ENCODE data around the gene NIPAL3. TPM values are rescaled to one million over a fixed set of nuclear protein-coding genes. Genes with fewer than 3 reads are reported as not detected.
A peak's percentile ranks its signal among the peaks of the same experiment; 100 is the strongest.

NIPAL3 gene
- total RNA-seq, 1 donor = 31.8 TPM

DNA sequence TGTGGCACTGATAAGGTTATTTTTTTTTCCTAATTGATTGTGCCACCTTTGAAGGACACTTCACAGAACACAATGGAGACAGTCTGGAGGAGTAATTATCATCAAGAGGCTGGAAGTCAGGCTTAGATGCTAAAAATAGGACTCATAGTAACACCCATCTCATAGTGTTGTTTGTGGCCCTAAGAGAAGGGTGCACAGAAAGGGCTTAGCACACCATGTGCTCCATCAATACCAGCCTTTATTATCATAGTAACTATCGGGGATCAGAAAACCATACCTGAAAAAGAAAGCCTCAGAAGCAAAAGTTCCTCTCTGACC lies 11.9 kb downstream of the NIPAL3 start:
- Histone ChIP-seq H3K9me3 (ENCODE audit: low read depth, low read length) (no peaks in the 10 kb centered on the region), H2AFZ (ENCODE audit: low read length) (no peak overlapping the region), H3K79me2 (ENCODE audit: insufficient read depth, low read length) (no peaks in the 10 kb centered on the region), H3K4me3 (ENCODE audit: insufficient read depth, low read length) (no peak overlapping the region), H3K4me2 (ENCODE audit: insufficient read depth, low read length) (no peak overlapping the region), H3K4me1 (ENCODE audit: insufficient read depth, low read length) (no peaks in the 10 kb centered on the region), H3K27ac (ENCODE audit: low read depth, low read length) (no peak overlapping the region), H3K36me3 (ENCODE audit: insufficient read depth, low read length) (peaks cover 6% of the 10 kb centered on the region), H4K20me1 (ENCODE audit: insufficient read depth, low read length) (peaks cover 8% of the 10 kb centered on the region), H3K27me3 (ENCODE audit: insufficient read depth, low read length) (no peaks in the 10 kb centered on the region)
- no peak for DNase-seq (ENCODE audit: insufficient read length, low spot score, missing footprints)
- TF ChIP-seq, protein P1, sequence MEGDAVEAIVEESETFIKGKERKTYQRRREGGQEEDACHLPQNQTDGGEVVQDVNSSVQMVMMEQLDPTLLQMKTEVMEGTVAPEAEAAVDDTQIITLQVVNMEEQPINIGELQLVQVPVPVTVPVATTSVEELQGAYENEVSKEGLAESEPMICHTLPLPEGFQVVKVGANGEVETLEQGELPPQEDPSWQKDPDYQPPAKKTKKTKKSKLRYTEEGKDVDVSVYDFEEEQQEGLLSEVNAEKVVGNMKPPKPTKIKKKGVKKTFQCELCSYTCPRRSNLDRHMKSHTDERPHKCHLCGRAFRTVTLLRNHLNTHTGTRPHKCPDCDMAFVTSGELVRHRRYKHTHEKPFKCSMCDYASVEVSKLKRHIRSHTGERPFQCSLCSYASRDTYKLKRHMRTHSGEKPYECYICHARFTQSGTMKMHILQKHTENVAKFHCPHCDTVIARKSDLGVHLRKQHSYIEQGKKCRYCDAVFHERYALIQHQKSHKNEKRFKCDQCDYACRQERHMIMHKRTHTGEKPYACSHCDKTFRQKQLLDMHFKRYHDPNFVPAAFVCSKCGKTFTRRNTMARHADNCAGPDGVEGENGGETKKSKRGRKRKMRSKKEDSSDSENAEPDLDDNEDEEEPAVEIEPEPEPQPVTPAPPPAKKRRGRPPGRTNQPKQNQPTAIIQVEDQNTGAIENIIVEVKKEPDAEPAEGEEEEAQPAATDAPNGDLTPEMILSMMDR (IDR thresholded peaks at IDR 0.05; ENCODE audit: extremely low read depth, low read depth, low read length) = no peak

DNA sequence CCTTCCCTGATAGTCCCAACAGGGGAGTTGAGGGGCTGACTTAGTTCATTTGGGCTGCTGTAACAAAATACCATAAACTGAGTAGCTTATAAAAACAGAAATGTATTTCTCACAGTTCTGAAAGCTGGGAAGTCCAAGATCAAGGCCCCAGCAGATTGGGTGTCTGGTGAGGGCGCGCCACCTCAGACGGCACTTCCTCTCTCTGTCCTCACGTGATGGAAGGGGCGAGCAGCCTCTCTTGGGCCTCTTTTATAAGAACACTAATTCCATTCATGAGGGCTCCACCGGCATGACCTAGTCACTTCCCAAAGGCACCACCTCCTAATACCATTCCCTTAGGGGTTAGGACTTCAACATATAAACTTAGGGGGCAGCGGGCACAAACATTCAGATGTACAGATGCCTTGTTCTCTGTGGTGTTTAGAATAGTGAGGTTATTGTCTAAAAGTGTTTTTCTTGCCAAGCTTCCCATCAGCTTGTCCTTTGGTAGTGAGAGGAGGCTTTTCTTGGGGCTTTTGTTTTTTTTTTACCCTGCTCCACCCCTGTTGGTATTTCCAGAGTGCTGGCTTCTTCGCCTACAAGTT lies 20.3 kb downstream of the NIPAL3 start:
- H3K9me3 ChIP-seq (ENCODE audit: low read depth, low read length) = no peaks in the 10 kb centered on the region
- DNase-seq (ENCODE audit: insufficient read length, low spot score, missing footprints) = no peak
- H3K27ac ChIP-seq (ENCODE audit: low read depth, low read length) = no peak overlapping the region
- H3K36me3 ChIP-seq (ENCODE audit: insufficient read depth, low read length) = peaks cover 4% of the 10 kb centered on the region
- H3K27me3 ChIP-seq (ENCODE audit: insufficient read depth, low read length) = no peaks in the 10 kb centered on the region
- no peaks in the 10 kb centered on the region for H3K79me2 ChIP-seq (ENCODE audit: insufficient read depth, low read length)
- TF ChIP-seq, protein P1 (IDR thresholded peaks at IDR 0.05; ENCODE audit: extremely low read depth, low read depth, low read length) = no peak
- peaks cover 7% of the 10 kb centered on the region for H3K4me1 ChIP-seq (ENCODE audit: insufficient read depth, low read length)
- H3K4me3 ChIP-seq (ENCODE audit: insufficient read depth, low read length) = no peak overlapping the region
- H4K20me1 ChIP-seq (ENCODE audit: insufficient read depth, low read length) = peaks cover 7% of the 10 kb centered on the region
- no peak overlapping the region for H3K4me2 ChIP-seq (ENCODE audit: insufficient read depth, low read length)
- no peak overlapping the region for H2AFZ ChIP-seq (ENCODE audit: low read length)

DNA sequence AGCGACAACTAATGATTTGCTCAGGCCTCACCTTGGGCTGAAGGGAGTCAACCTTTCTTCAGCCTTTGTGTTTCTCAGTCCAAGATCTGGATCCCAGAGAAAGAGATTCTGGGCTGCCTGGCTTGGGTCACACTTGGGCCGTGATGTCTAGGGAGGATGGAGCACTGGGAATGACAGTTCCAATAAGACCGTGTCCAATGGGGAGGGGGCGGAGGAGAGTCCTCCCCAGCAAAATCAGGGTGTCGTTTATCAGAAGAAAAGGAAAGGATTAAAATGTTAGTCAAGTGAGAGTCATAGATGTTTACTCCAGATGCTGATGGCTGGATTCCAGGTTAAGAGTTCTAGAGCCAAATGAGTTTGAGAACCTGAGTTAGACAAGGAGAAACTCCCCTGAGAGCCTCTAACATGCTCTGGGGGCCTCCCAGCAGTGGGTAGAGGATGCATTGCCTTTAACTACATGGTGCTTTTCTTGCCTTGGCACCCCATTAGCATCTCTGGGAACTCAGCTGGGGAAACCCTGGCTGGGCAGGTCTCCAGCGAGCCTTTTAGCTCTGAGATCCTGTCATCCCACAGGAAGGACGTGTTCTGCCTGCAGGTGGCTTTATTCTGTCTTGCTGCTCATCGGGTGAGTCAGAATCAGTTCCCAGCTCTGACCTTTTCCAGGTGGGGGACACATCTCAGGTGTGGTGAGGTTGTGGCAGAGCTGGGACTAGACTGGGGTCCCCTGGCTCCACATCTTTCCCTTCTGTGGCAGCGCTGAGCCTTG lies 22.2 kb downstream of the NIPAL3 start:
- Histone ChIP-seq H3K4me1 (ENCODE audit: insufficient read depth, low read length) (peaks cover 8% of the 10 kb centered on the region), H3K4me2 (ENCODE audit: insufficient read depth, low read length) (no peak overlapping the region), H3K27ac (ENCODE audit: low read depth, low read length) (no peak overlapping the region), H2AFZ (ENCODE audit: low read length) (no peak overlapping the region), H3K27me3 (ENCODE audit: insufficient read depth, low read length) (no peaks in the 10 kb centered on the region), H3K4me3 (ENCODE audit: insufficient read depth, low read length) (no peak overlapping the region), H4K20me1 (ENCODE audit: insufficient read depth, low read length) (peaks cover 11% of the 10 kb centered on the region), H3K79me2 (ENCODE audit: insufficient read depth, low read length) (no peaks in the 10 kb centered on the region), H3K9me3 (ENCODE audit: low read depth, low read length) (no peaks in the 10 kb centered on the region), H3K36me3 (ENCODE audit: insufficient read depth, low read length) (peaks cover 9% of the 10 kb centered on the region)
- no peak for DNase-seq (ENCODE audit: insufficient read length, low spot score, missing footprints)
- TF ChIP-seq, protein P1 (IDR thresholded peaks at IDR 0.05; ENCODE audit: extremely low read depth, low read depth, low read length) = no peak

DNA sequence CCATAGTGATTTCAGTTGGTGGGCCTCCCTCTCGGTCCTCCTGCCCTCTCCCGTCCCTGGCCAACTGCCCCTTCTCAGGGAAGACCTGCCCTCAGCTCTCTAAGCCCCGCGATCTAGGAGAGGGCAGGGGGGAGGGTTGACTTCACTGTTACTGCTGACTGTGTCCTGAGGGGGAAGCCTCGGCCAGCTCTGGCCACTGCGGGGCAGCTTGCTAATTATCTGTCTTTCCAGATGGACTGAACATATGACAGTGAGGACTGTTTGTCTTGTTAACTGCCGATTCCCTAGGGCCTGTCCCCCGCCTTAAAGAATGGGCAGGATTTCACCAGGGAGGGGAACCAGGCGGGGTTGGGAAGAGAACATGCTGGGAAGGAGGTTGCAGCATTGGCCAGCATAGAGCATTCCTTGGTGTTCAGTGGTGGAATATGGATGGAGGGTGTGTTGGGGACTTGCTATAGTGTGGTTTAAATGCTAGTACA lies 22.9 kb downstream of the NIPAL3 start:
- no peak overlapping the region for H3K27ac ChIP-seq (ENCODE audit: low read depth, low read length)
- H4K20me1 ChIP-seq (ENCODE audit: insufficient read depth, low read length) = peaks cover 11% of the 10 kb centered on the region
- TF ChIP-seq, protein P1 (IDR thresholded peaks at IDR 0.05; ENCODE audit: extremely low read depth, low read depth, low read length) = no peak
- peaks cover 9% of the 10 kb centered on the region for H3K36me3 ChIP-seq (ENCODE audit: insufficient read depth, low read length)
- no peaks in the 10 kb centered on the region for H3K27me3 ChIP-seq (ENCODE audit: insufficient read depth, low read length)
- H3K4me2 ChIP-seq (ENCODE audit: insufficient read depth, low read length) = peak overlapping the region; percentile 40
- peak overlapping the region; percentile 23 for H2AFZ ChIP-seq (ENCODE audit: low read length)
- H3K9me3 ChIP-seq (ENCODE audit: low read depth, low read length) = no peaks in the 10 kb centered on the region
- H3K4me3 ChIP-seq (ENCODE audit: insufficient read depth, low read length) = no peak overlapping the region
- no peaks in the 10 kb centered on the region for H3K79me2 ChIP-seq (ENCODE audit: insufficient read depth, low read length)
- DNase-seq (ENCODE audit: insufficient read length, low spot score, missing footprints) = no peak
- peaks cover 14% of the 10 kb centered on the region for H3K4me1 ChIP-seq (ENCODE audit: insufficient read depth, low read length)

Data from osteoblast (primary cell).